ENCODE data around the gene TMPRSS11E.

Gene TMPRSS11E

DNA sequence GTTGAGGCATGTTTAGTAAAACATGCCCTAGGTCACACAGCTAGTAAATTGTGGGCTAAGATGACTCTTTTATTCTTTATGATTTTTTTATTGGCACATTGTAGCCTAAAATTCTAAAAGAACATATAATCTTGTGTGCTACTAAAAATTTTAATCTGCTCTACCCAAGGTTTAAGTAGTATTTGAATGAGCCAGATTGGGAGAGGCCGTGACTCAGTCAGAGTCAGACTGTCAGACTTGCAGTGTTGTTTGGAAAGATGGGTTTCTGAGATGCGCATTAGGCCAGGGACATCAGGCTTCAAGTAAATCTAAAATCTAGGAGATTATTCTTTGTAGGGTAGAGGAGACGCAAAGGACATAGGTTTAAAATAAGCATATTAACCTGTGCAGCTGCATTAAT lies 30.7 kb upstream of the TMPRSS11E start:
- Histone ChIP-seq H2AFZ (ENCODE audit: low read length) (no peak overlapping the region), H3K9me3 (replicated peaks; ENCODE audit: insufficient read depth, low read length) (no peaks in the 10 kb centered on the region), H3K4me2 (ENCODE audit: low read depth, low read length) (no peak overlapping the region), H3K4me3 (ENCODE audit: low read length) (no peak overlapping the region), H3F3A (ENCODE audit: insufficient read depth, low read length) (no peaks in the 10 kb centered on the region), H3K27me3 (replicated peaks; ENCODE audit: insufficient read depth, low read length) (no peaks in the 10 kb centered on the region), H3K9ac (ENCODE audit: low read length) (no peak overlapping the region), H3K9me2 (replicated peaks; ENCODE audit: insufficient read depth, low read length) (no peaks in the 10 kb centered on the region), H3K27ac (ENCODE audit: low read length) (no peak overlapping the region), H3K79me2 (ENCODE audit: low read length) (no peaks in the 10 kb centered on the region), H4K20me1 (ENCODE audit: insufficient read depth, low read length) (no peaks in the 10 kb centered on the region), H3K36me3 (replicated peaks; ENCODE audit: insufficient read depth, low read length) (no peaks in the 10 kb centered on the region), H3K4me1 (ENCODE audit: low read length) (no peaks in the 10 kb centered on the region)
- no peak for DNase-seq
- TF ChIP-seq EZH2phosphoT487 (IDR thresholded peaks at IDR 0.05; ENCODE audit: low read length): no peak
- TF ChIP-seq, protein P1, sequence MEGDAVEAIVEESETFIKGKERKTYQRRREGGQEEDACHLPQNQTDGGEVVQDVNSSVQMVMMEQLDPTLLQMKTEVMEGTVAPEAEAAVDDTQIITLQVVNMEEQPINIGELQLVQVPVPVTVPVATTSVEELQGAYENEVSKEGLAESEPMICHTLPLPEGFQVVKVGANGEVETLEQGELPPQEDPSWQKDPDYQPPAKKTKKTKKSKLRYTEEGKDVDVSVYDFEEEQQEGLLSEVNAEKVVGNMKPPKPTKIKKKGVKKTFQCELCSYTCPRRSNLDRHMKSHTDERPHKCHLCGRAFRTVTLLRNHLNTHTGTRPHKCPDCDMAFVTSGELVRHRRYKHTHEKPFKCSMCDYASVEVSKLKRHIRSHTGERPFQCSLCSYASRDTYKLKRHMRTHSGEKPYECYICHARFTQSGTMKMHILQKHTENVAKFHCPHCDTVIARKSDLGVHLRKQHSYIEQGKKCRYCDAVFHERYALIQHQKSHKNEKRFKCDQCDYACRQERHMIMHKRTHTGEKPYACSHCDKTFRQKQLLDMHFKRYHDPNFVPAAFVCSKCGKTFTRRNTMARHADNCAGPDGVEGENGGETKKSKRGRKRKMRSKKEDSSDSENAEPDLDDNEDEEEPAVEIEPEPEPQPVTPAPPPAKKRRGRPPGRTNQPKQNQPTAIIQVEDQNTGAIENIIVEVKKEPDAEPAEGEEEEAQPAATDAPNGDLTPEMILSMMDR (IDR thresholded peaks at IDR 0.05; ENCODE audit: low read length): no peak
- no peak for TF ChIP-seq EZH2 (optimal IDR thresholded peaks at IDR 0.05; ENCODE audit: low read depth, low read length)

DNA sequence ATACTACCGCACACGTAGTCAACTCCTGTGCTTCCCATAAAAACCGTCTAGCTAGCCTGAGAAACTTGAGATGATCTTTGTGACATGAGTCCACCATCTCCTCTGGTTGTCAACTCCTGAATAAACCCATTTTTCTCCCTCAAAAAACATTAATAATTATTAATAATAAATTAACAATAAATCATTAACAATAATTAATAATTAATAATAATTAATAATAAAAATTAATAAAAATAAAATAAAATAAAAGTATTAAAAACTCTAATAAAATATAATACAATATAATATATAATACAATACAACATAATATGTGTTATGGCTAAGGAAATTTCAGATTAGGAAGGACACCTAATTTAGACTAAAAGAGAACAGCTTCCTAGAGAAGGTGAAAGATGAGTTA lies 20.7 kb upstream of the TMPRSS11E start:
- H3K79me2 ChIP-seq (ENCODE audit: low read length): no peaks in the 10 kb centered on the region
- no peak for DNase-seq
- H3K36me3 ChIP-seq (replicated peaks; ENCODE audit: insufficient read depth, low read length): no peaks in the 10 kb centered on the region
- no peaks in the 10 kb centered on the region for H3F3A ChIP-seq (ENCODE audit: insufficient read depth, low read length)
- no peak overlapping the region for H3K4me3 ChIP-seq (ENCODE audit: low read length)
- no peaks in the 10 kb centered on the region for H4K20me1 ChIP-seq (ENCODE audit: insufficient read depth, low read length)
- no peaks in the 10 kb centered on the region for H3K9me3 ChIP-seq (replicated peaks; ENCODE audit: insufficient read depth, low read length)
- no peak overlapping the region for H3K9ac ChIP-seq (ENCODE audit: low read length)
- no peak overlapping the region for H3K27ac ChIP-seq (ENCODE audit: low read length)
- no peaks in the 10 kb centered on the region for H3K4me1 ChIP-seq (ENCODE audit: low read length)
- TF ChIP-seq EZH2 (optimal IDR thresholded peaks at IDR 0.05; ENCODE audit: low read depth, low read length) (no peak), EZH2phosphoT487 (IDR thresholded peaks at IDR 0.05; ENCODE audit: low read length) (no peak)
- TF ChIP-seq, protein P1 (IDR thresholded peaks at IDR 0.05; ENCODE audit: low read length): no peak
- H3K27me3 ChIP-seq (replicated peaks; ENCODE audit: insufficient read depth, low read length): no peaks in the 10 kb centered on the region
- no peak overlapping the region for H3K4me2 ChIP-seq (ENCODE audit: low read depth, low read length)
- H2AFZ ChIP-seq (ENCODE audit: low read length): no peak overlapping the region
- no peaks in the 10 kb centered on the region for H3K9me2 ChIP-seq (replicated peaks; ENCODE audit: insufficient read depth, low read length)

DNA sequence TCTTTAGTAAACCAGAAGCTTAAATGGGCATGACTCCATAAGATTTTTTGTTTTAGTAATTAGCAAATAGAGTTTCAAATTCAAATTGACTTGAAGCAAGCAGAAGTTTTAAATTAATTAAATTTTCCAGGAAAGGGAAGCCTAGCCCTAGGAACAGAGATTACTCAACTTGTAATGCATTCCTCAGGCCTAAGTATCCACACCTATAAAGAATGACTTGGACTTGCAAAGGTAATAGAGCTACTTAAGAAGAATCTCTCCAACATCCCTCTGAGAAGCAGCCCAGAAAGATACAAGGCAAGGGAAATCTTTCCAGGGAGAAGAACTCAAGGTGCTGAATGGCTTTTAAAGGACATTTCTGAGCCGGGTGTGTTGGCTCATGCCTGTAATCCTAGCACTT lies 16.9 kb upstream of the TMPRSS11E start:
- Histone ChIP-seq H3K9me3 (replicated peaks; ENCODE audit: insufficient read depth, low read length) (no peaks in the 10 kb centered on the region), H3K4me2 (ENCODE audit: low read depth, low read length) (no peak overlapping the region), H3F3A (ENCODE audit: insufficient read depth, low read length) (no peaks in the 10 kb centered on the region), H3K4me1 (ENCODE audit: low read length) (no peaks in the 10 kb centered on the region), H3K9me2 (replicated peaks; ENCODE audit: insufficient read depth, low read length) (no peaks in the 10 kb centered on the region), H3K36me3 (replicated peaks; ENCODE audit: insufficient read depth, low read length) (no peaks in the 10 kb centered on the region), H3K79me2 (ENCODE audit: low read length) (no peaks in the 10 kb centered on the region), H3K27me3 (replicated peaks; ENCODE audit: insufficient read depth, low read length) (no peaks in the 10 kb centered on the region), H4K20me1 (ENCODE audit: insufficient read depth, low read length) (no peaks in the 10 kb centered on the region), H2AFZ (ENCODE audit: low read length) (no peak overlapping the region), H3K9ac (ENCODE audit: low read length) (no peak overlapping the region), H3K27ac (ENCODE audit: low read length) (no peak overlapping the region), H3K4me3 (ENCODE audit: low read length) (no peak overlapping the region)
- TF ChIP-seq, protein P1 (IDR thresholded peaks at IDR 0.05; ENCODE audit: low read length): no peak
- no peak for TF ChIP-seq EZH2 (optimal IDR thresholded peaks at IDR 0.05; ENCODE audit: low read depth, low read length)
- TF ChIP-seq EZH2phosphoT487 (IDR thresholded peaks at IDR 0.05; ENCODE audit: low read length): no peak
- no peak for DNase-seq
